Measurements from ENCODE around the gene NHS. TPM values are rescaled to one million over a fixed set of nuclear protein-coding genes. Genes with fewer than 3 reads are reported as not detected.

NHS gene
- total RNA-seq, 4 donors from 2014 or later = 13.2 to 39.0 (median 31.5) TPM

- Histone ChIP-seq H3K36me3 (no peaks in the 10 kb centered on the region), H3K27me3 (no peaks in the 10 kb centered on the region), H3K4me3 (no peak overlapping the region), H3K27ac (no peak overlapping the region), H3K9me3 (no peaks in the 10 kb centered on the region), H3K4me1 (no peaks in the 10 kb centered on the region)
- no peak for DNase-seq (ENCODE audit: low spot score in 2 of 2)
- WGBS, 2 donors = 67 to 68% methylated on average over 3 of the region's 3 CpGs
- no peak for TF ChIP-seq EP300 (IDR thresholded peaks at IDR 0.05)
- no peak for TF ChIP-seq POLR2A (IDR thresholded peaks at IDR 0.05)
- TF ChIP-seq, protein P1, sequence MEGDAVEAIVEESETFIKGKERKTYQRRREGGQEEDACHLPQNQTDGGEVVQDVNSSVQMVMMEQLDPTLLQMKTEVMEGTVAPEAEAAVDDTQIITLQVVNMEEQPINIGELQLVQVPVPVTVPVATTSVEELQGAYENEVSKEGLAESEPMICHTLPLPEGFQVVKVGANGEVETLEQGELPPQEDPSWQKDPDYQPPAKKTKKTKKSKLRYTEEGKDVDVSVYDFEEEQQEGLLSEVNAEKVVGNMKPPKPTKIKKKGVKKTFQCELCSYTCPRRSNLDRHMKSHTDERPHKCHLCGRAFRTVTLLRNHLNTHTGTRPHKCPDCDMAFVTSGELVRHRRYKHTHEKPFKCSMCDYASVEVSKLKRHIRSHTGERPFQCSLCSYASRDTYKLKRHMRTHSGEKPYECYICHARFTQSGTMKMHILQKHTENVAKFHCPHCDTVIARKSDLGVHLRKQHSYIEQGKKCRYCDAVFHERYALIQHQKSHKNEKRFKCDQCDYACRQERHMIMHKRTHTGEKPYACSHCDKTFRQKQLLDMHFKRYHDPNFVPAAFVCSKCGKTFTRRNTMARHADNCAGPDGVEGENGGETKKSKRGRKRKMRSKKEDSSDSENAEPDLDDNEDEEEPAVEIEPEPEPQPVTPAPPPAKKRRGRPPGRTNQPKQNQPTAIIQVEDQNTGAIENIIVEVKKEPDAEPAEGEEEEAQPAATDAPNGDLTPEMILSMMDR (IDR thresholded peaks at IDR 0.05) = no peak
These were observed 394.8 kb downstream of the NHS start for GRCh38 chrX:17769701-17770269.

DNA sequence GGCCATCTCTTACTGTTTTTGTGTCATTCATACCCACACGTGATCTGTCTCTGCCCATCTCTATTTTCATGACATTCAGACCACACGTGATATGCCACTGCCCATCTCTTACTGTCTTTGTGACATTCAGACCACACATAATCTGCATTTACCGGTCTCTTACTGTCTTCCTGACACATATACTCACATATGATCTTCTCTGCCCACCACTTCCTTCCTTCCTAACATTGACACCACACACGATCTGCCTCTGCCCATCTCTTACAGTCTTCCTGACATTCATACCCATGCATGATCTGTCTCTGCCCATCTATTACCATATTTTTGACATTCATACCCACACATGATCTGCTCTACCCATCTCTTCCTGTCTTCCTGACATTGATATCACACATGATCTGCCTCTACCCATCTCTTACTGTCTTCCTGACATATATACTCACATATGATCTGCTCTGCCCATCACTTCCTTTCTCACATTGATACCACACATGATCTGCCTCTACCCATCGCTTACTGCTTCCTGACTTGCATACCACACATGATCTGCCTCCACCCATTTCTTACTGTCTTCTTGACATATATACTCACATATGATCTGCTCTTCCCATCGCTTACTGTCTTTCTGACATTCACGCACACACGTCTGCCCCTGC, 398.3 kb downstream of the NHS start:
- Histone ChIP-seq H3K36me3 (no peaks in the 10 kb centered on the region), H3K4me3 (no peak overlapping the region), H3K27ac (no peak overlapping the region), H3K9me3 (no peaks in the 10 kb centered on the region), H3K27me3 (peaks cover 0 to 5% of the 10 kb centered on the region in 2 donors), H3K4me1 (no peaks in the 10 kb centered on the region)
- DNase-seq (ENCODE audit: low spot score in 2 of 2) = no peak
- WGBS, 2 donors = 76 to 82% methylated on average over 8 of the region's 8 CpGs
- TF ChIP-seq, protein P1 (IDR thresholded peaks at IDR 0.05) = no peak
- no peak for TF ChIP-seq POLR2A (IDR thresholded peaks at IDR 0.05)
- TF ChIP-seq EP300 (IDR thresholded peaks at IDR 0.05) = no peak

GRCh38 chrX:17774053-17774452, 399.1 kb downstream of the NHS start:
- H3K4me1 ChIP-seq = no peaks in the 10 kb centered on the region
- H3K4me3 ChIP-seq = no peak overlapping the region
- TF ChIP-seq EP300 (IDR thresholded peaks at IDR 0.05) = no peak
- TF ChIP-seq, protein P1 (IDR thresholded peaks at IDR 0.05) = no peak
- TF ChIP-seq POLR2A (IDR thresholded peaks at IDR 0.05) = no peak
- no peak overlapping the region for H3K27ac ChIP-seq
- 71 to 78% methylated on average over 1 of the region's 1 CpG for WGBS, 2 donors
- H3K36me3 ChIP-seq = no peaks in the 10 kb centered on the region
- no peaks in the 10 kb centered on the region for H3K9me3 ChIP-seq
- no peak for DNase-seq (ENCODE audit: low spot score in 2 of 2)
- H3K27me3 ChIP-seq = peaks cover 0 to 5% of the 10 kb centered on the region in 2 donors

DNA sequence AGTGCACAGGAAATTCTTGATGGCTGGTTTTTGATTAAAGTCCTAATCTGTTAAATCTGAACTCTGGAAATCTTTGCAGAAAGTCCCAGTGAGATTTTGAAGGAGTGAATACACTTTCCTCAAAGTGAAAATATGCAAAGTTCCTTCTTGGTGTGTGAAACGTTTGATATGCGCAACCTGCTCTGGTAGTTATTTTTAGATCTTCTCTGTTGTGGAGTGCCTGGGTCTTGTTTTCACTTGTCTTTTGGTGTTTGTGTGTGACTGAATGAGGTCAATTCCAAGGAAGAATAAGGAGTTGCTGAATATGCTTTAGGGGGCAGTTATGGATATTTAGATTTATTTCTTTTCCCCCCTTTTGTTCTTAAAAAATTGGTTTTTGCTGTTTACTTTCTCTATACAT, 404.0 kb downstream of the NHS start:
- 53 to 75% methylated on average over 2 of the region's 2 CpGs for WGBS, 2 donors

DNA sequence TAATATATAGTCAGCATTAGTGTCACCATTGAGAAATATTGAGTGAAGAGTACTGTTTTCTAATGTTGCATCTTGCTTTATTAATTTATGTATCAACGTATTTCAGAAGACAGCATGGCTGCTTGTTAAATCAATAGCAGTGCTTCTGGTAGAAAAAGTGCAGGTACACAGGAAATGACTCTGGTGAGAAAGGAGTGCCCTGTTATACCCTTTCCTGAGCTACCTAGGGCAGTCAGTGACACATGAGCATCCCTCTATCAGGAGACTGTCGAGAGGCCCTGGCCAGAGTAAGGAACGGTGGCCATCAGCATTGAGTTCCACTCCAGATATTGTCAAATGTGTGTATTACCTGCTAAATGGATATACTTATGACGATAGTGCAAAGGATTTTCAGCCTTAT, 404.4 kb downstream of the NHS start:
- H3K36me3 ChIP-seq = no peaks in the 10 kb centered on the region
- TF ChIP-seq EP300 (IDR thresholded peaks at IDR 0.05) (no peak), POLR2A (IDR thresholded peaks at IDR 0.05) (no peak)
- TF ChIP-seq, protein P1 (IDR thresholded peaks at IDR 0.05) = no peak
- H3K4me1 ChIP-seq = no peaks in the 10 kb centered on the region
- H3K27me3 ChIP-seq = peaks cover 0 to 5% of the 10 kb centered on the region in 2 donors
- H3K9me3 ChIP-seq = no peaks in the 10 kb centered on the region
- WGBS, 2 donors = 83 to 88% methylated on average over 4 of the region's 4 CpGs
- H3K4me3 ChIP-seq = no peak overlapping the region
- no peak overlapping the region for H3K27ac ChIP-seq
- DNase-seq (ENCODE audit: low spot score in 2 of 2) = no peak

More for the DNA sequence above, 404.0 kb downstream of the NHS start:
- no peak for DNase-seq (ENCODE audit: low spot score in 2 of 2)
- Histone ChIP-seq H3K4me1 (no peaks in the 10 kb centered on the region), H3K4me3 (no peak overlapping the region), H3K27me3 (peaks cover 0 to 5% of the 10 kb centered on the region in 2 donors), H3K27ac (no peak overlapping the region), H3K9me3 (no peaks in the 10 kb centered on the region), H3K36me3 (no peaks in the 10 kb centered on the region)
- TF ChIP-seq, protein P1 (IDR thresholded peaks at IDR 0.05) = no peak
- TF ChIP-seq POLR2A (IDR thresholded peaks at IDR 0.05) (no peak), EP300 (IDR thresholded peaks at IDR 0.05) (no peak)
